Parathyroid adenoma (tissue), 2 donors: ENCODE measurements around the gene MKS1.

Experiments
- H2AFZ ChIP-seq: fragments of 300-600 bp; sonication (generic); one replicate; pipeline ENCODE4 v1.7.0; 2017; ENCODE audit warnings: antibody characterized with exemption, mild to moderate bottlenecking
- H3K27ac ChIP-seq: fragments of 300-600 bp; sonication (generic); one replicate; pipeline ENCODE4 v1.7.0; 2017
- H3K27me3 ChIP-seq: fragments of 300-600 bp; sonication (generic); one replicate; pipeline ENCODE4 v1.7.0; 2017; ENCODE audit warnings: low read length; ENCODE audit not compliant: control insufficient read depth, insufficient read depth
- H3K36me3 ChIP-seq: fragments of 300-600 bp; sonication (generic); one replicate; pipeline ENCODE4 v1.7.0; 2017; ENCODE audit warnings: low read length; ENCODE audit not compliant: control insufficient read depth, insufficient read depth
- H3K4me1 ChIP-seq: fragments of 300-600 bp; sonication (generic); one replicate; pipeline ENCODE4 v1.7.0; 2017; ENCODE audit warnings: control low read depth
- H3K4me2 ChIP-seq: fragments of 300-600 bp; sonication (generic); one replicate; pipeline ENCODE4 v1.7.0; 2017; ENCODE audit warnings: low read length
- H3K4me3 ChIP-seq: fragments of 300-600 bp; sonication (generic); one replicate; pipeline ENCODE4 v1.7.0; 2017; ENCODE audit warnings: low read depth, low read length
- H3K79me2 ChIP-seq: fragments of 300-600 bp; sonication (generic); one replicate; pipeline ENCODE4 v1.7.0; 2017; ENCODE audit warnings: control low read depth
- H3K9ac ChIP-seq: fragments of 300-600 bp; sonication (generic); one replicate; pipeline ENCODE4 v1.7.0; 2017; ENCODE audit warnings: mild to moderate bottlenecking
- H3K9me3 ChIP-seq: fragments of 300-600 bp; sonication (generic); one replicate; pipeline ENCODE4 v1.7.0; 2017; ENCODE audit warnings: low read length; ENCODE audit not compliant: control insufficient read depth
- TF ChIP-seq, protein P1 (sequence below): fragments of 300-600 bp; sonication (generic); IDR thresholded peaks from one replicate; pipeline ENCODE4 v1.7.0; 2017; ENCODE audit warnings: antibody characterized with exemption, mild to moderate bottlenecking
- donor health status: primary hyperparathyroidism.

The MKS1 gene

DNA sequence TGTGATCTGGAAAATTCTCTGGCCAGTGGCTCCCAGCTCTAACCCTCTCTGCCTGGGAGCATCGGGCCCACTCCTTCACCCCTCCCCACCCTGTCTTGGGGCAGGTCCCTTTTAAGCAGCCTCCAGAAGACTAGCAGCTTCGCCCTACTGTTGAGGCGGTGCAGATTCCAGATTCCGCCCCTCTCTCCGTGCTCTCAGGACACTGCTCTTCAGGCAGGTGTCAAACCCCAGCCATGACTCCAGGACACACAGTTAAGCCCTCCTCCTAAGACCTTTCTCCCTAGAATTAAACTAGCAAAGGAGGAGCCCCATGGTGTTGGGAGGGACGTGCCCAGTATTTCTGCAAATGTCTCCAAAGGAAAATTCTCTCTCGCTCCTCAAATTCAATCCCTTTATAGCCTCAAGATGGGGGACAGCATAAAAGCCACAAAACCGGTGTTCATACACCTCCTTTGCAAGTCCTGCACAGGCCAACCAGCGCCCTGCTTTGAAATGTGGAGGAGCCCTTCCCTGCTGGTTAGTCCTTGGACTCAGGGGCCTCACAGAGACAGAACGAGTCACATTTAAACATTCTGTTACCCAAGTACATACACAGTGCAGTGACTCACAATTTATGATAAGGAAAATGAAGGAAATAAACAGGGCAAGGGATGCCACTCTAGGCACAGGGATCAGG is 26.5 kb upstream of the MKS1 start:
- TF ChIP-seq, protein P1, sequence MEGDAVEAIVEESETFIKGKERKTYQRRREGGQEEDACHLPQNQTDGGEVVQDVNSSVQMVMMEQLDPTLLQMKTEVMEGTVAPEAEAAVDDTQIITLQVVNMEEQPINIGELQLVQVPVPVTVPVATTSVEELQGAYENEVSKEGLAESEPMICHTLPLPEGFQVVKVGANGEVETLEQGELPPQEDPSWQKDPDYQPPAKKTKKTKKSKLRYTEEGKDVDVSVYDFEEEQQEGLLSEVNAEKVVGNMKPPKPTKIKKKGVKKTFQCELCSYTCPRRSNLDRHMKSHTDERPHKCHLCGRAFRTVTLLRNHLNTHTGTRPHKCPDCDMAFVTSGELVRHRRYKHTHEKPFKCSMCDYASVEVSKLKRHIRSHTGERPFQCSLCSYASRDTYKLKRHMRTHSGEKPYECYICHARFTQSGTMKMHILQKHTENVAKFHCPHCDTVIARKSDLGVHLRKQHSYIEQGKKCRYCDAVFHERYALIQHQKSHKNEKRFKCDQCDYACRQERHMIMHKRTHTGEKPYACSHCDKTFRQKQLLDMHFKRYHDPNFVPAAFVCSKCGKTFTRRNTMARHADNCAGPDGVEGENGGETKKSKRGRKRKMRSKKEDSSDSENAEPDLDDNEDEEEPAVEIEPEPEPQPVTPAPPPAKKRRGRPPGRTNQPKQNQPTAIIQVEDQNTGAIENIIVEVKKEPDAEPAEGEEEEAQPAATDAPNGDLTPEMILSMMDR, result no peak
- Histone ChIP-seq H3K4me1 (peaks cover 8% of the 10 kb centered on the region), H3K27ac (no peak overlapping the region), H3K27me3 (no peaks in the 10 kb centered on the region), H2AFZ (no peak overlapping the region), H3K36me3 (no peaks in the 10 kb centered on the region), H3K9me3 (no peaks in the 10 kb centered on the region), H3K9ac (no peak overlapping the region), H3K4me3 (no peak overlapping the region), H3K79me2 (no peaks in the 10 kb centered on the region), H3K4me2 (no peak overlapping the region)

DNA sequence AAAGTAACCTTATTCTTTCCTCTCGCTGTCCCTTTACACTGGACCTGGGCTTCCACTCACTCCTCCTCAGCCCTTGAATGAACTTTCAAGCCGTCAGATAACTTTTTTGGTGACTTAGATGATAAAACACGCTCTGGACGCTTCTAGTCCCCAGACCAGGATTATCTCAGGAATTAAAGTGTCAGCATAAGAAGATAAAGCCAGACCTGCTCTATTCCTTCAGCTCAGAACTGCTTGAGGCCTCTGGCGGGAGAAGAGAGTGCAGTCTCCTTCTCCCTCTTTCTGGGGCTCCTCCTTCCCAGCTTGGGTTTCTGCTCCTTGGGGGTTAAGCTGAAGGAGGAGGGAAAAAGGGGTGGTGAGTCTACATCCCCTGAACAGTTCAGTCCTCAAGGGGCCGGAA is 25.9 kb upstream of the MKS1 start:
- no peak overlapping the region for H3K4me2 ChIP-seq
- H3K27me3 ChIP-seq, result no peaks in the 10 kb centered on the region
- H2AFZ ChIP-seq, result no peak overlapping the region
- TF ChIP-seq, protein P1, result no peak
- no peak overlapping the region for H3K4me3 ChIP-seq
- no peaks in the 10 kb centered on the region for H3K79me2 ChIP-seq
- H3K36me3 ChIP-seq, result no peaks in the 10 kb centered on the region
- no peak overlapping the region for H3K9ac ChIP-seq
- H3K4me1 ChIP-seq, result peaks cover 8% of the 10 kb centered on the region
- H3K27ac ChIP-seq, result no peak overlapping the region
- H3K9me3 ChIP-seq, result no peaks in the 10 kb centered on the region

DNA sequence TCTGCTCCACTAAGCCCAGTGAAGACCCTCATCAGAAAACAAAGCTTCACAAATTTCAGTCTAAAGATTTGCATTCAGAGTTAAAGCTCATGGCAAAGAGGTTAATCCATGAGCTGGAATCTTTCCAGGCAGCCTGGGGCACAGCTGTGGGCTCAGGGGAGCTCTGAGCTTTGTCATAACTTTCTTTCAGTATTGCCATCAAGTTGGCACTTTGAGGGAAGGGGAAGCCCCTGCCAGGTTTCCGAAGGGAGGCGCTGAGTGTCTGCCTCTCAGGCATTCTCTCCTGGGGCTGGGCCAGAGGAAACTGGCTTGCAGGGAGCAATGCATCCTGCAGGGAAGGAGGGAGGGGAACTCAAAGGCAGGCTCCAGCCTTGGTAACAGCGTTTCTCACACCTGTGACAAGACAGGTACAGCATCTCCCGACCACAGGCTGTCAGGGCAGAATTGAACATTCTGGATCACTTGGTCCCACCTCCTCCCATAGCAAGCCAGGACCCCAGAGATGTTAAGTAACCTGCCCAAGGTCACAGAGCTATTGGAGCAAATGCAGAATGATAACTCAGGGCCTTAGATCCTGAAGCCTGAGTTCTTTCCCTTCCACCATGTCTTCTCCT is 23.2 kb upstream of the MKS1 start:
- TF ChIP-seq, protein P1, result no peak
- H3K36me3 ChIP-seq, result no peaks in the 10 kb centered on the region
- H3K27ac ChIP-seq, result no peak overlapping the region
- H3K9ac ChIP-seq, result no peak overlapping the region
- no peaks in the 10 kb centered on the region for H3K79me2 ChIP-seq
- H3K4me1 ChIP-seq, result no peaks in the 10 kb centered on the region
- H3K27me3 ChIP-seq, result no peaks in the 10 kb centered on the region
- no peak overlapping the region for H3K4me3 ChIP-seq
- H3K4me2 ChIP-seq, result no peak overlapping the region
- no peaks in the 10 kb centered on the region for H3K9me3 ChIP-seq
- H2AFZ ChIP-seq, result no peak overlapping the region

DNA sequence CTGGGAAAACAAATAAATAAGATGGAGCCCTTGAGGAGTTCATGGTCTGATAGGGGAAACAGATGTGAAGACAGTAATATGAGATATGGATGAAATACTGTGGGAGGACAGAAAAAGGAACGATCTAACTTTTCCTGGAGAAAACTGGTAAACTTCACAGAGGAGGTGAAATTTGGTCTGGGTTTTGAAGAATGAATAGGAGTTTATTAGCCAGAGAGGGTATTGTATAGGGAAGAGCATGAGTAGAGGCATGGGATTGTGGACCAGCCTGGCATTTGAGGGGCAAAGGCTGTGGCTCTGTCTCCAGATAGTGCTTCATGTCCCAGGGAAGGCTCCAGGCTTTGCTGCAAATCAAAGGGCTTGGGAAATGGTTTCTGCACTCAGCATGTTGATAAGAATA is 20.9 kb upstream of the MKS1 start:
- H3K79me2 ChIP-seq, result no peaks in the 10 kb centered on the region
- H3K4me2 ChIP-seq, result no peak overlapping the region
- no peak overlapping the region for H3K9ac ChIP-seq
- no peaks in the 10 kb centered on the region for H3K4me1 ChIP-seq
- no peaks in the 10 kb centered on the region for H3K9me3 ChIP-seq
- no peak overlapping the region for H3K4me3 ChIP-seq
- H3K27ac ChIP-seq, result no peak overlapping the region
- no peaks in the 10 kb centered on the region for H3K36me3 ChIP-seq
- no peak overlapping the region for H2AFZ ChIP-seq
- TF ChIP-seq, protein P1, result no peak
- no peaks in the 10 kb centered on the region for H3K27me3 ChIP-seq

DNA sequence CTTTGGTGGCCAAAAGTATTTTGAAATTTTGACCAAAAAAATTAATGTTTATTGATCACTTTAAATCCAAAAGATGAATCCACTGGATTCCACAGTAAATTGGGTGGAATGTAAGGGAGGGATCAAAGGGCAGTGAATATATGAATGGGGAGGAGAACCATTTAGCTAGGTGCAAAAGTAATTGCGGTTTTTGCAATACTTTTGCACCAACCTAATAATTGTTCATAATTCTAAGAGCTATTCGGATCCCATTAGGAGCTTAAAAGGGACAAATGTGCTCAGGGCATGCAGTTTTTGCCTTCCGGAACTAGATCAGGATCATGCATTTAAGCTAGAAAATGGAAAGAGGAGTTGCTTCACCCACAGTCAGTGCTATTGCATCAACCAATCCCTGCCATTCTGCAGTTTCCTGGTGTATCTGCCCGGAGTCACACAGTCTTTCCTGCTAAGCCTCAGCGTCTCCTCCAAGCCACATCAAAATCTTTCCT is 19.1 kb upstream of the MKS1 start, which contains the start of gene LPO:
LPO (plus strand) TSS at position 438 of the 488 bp plus-strand sequence. CDS start 4,396 bp downstream, outside the sequence.
- no peak within 1 kb of the TSS for H2AFZ ChIP-seq
- no peaks in the 10 kb centered on the region for H3K4me1 ChIP-seq
- no peak within 1 kb of the TSS for H3K4me2 ChIP-seq
- no peaks in the 10 kb centered on the region for H3K79me2 ChIP-seq
- TF ChIP-seq, protein P1, result no peak
- no peak within 1 kb of the TSS for H3K9ac ChIP-seq
- H3K4me3 ChIP-seq, result no peak within 1 kb of the TSS
- no peak within 1 kb of the TSS for H3K27ac ChIP-seq
- no peaks in the 10 kb centered on the region for H3K9me3 ChIP-seq
- no peaks in the 10 kb centered on the region for H3K36me3 ChIP-seq
- no peaks in the 10 kb centered on the region for H3K27me3 ChIP-seq
